IMR-90 (cell line): ENCODE data around the gene NPL. TPM values are rescaled to one million over a fixed set of nuclear protein-coding genes. Genes with fewer than 3 reads are reported as not detected.

Experiments
- ATAC-seq: fragments of 200-7000 bp; cut with Tn5 transposase; 2 replicates; pipeline ENCODE4 v1.9.1; 2020; ENCODE audit warnings: low read depth, mild to moderate bottlenecking, moderate library complexity
- BruUV-seq: library from RNA; stranded (reverse); fragments of 400-500 nt; replicated peaks from 2 replicates; lab custom pipeline; 2021; lab: Mats Ljungman, UMichigan
- CTCF ChIA-PET: fragments of 300-600 bp; formaldehyde crosslinking; extraction: SDS; loops from one replicate; lab custom pipeline; 2021; ENCODE audit warnings: antibody characterized with exemption; lab: Yijun Ruan, JAX
- POLR2A ChIA-PET: fragments of 300-600 bp; sonication (Branson Sonifier 250); formaldehyde crosslinking; loops from one replicate; lab custom pipeline; 2022; ENCODE audit warnings: antibody characterized with exemption; ENCODE audit not compliant: unreplicated experiment; lab: Charles Lee
- DNase-seq: peaks from one replicate; pipeline ENCODE4 v3.0.0; 2013
- H2AFZ ChIP-seq: replicated peaks from 2 replicates; pipeline ENCODE3; 2013; ENCODE audit warnings: low read length, mild to moderate bottlenecking; ENCODE audit not compliant: poor library complexity
- H2AK5ac ChIP-seq: 2 replicates; pipeline ENCODE4 v1.6.1; 2013; ENCODE audit warnings: low read depth, low read length, inconsistent platforms
- H2AK9ac ChIP-seq: replicated peaks from 2 replicates; pipeline ENCODE3; 2013; ENCODE audit warnings: mild to moderate bottlenecking, low read depth, low read length, moderate library complexity; ENCODE audit not compliant: poor library complexity
- H2BK120ac ChIP-seq: 2 replicates; pipeline ENCODE4 v1.6.1; 2013; ENCODE audit warnings: low read depth, low read length, inconsistent platforms
- H2BK15ac ChIP-seq: 3 replicates; pipeline ENCODE4 v1.6.1; 2013; ENCODE audit warnings: low read depth, low read length, inconsistent platforms
- H2BK20ac ChIP-seq: 2 replicates; pipeline ENCODE4 v1.6.1; 2013; ENCODE audit warnings: low read depth, mild to moderate bottlenecking, inconsistent platforms, low read length, moderate library complexity
- H2BK5ac ChIP-seq: 2 replicates; pipeline ENCODE4 v1.6.1; 2013; ENCODE audit warnings: mild to moderate bottlenecking, low read depth, low read length, inconsistent platforms; ENCODE audit not compliant: poor library complexity, severe bottlenecking
- H3K14ac ChIP-seq: replicated peaks from 2 replicates; pipeline ENCODE4 v1.6.1; 2013; ENCODE audit warnings: low read depth, low read length, inconsistent platforms
- H3K18ac ChIP-seq: 2 replicates; pipeline ENCODE4 v1.6.1; 2013; ENCODE audit warnings: low read depth, low read length, control low read depth
- H3K23ac ChIP-seq: 2 replicates; pipeline ENCODE4 v1.6.1; 2013; ENCODE audit warnings: low read depth, low read length, inconsistent platforms
- H3K27ac ChIP-seq: 2 replicates; pipeline ENCODE4 v1.5.1; 2013; ENCODE audit warnings: mild to moderate bottlenecking, control low read depth, low read length; ENCODE audit not compliant: insufficient read depth
- H3K27me3 ChIP-seq: 2 replicates; pipeline ENCODE4 v1.6.1; 2013; ENCODE audit warnings: low read length; ENCODE audit not compliant: control insufficient read depth, insufficient read depth
- H3K36me3 ChIP-seq: 2 replicates; pipeline ENCODE4 v1.6.1; 2013; ENCODE audit warnings: low read length, mixed read lengths; ENCODE audit not compliant: control insufficient read depth, insufficient read depth
- H3K4ac ChIP-seq: 2 replicates; pipeline ENCODE4 v1.6.1; 2013; ENCODE audit warnings: low read depth, low read length, inconsistent platforms
- H3K4me1 ChIP-seq: 2 replicates; pipeline ENCODE4 v1.6.1; 2013; ENCODE audit warnings: low read length, mixed read lengths; ENCODE audit not compliant: control insufficient read depth, insufficient read depth
- H3K4me2 ChIP-seq: 2 replicates; pipeline ENCODE4 v1.6.1; 2013; ENCODE audit warnings: low read depth, mild to moderate bottlenecking, control low read depth, low read length, moderate library complexity
- H3K4me3 ChIP-seq: 2 replicates; pipeline ENCODE4 v1.5.1; 2013; ENCODE audit warnings: low read depth, mild to moderate bottlenecking, control low read depth, low read length, moderate library complexity; ENCODE audit not compliant: insufficient read depth
- H3K56ac ChIP-seq: 2 replicates; pipeline ENCODE4 v1.6.1; 2013; ENCODE audit warnings: low read length, inconsistent platforms; ENCODE audit not compliant: insufficient read depth; ENCODE audit errors: extremely low read depth
- H3K79me1 ChIP-seq, 2 experiments: 2 replicates each; pipeline ENCODE4 v1.6.1; 2013; ENCODE audit warnings: low read length in 2 of 2, inconsistent platforms in 1 of 2, low read depth in 1 of 2
- H3K9ac ChIP-seq: 2 replicates; pipeline ENCODE4 v1.6.1; 2013; ENCODE audit warnings: low read depth, low read length, control low read depth
- H3K9me1 ChIP-seq: 2 replicates; pipeline ENCODE4 v1.6.1; 2013; ENCODE audit warnings: low read length, inconsistent platforms; ENCODE audit not compliant: insufficient read depth
- H3K9me3 ChIP-seq: 2 replicates; pipeline ENCODE4 v1.6.1; 2013; ENCODE audit warnings: low read length; ENCODE audit not compliant: control insufficient read depth, insufficient read depth
- H4K20me1 ChIP-seq: 2 replicates; pipeline ENCODE4 v1.6.1; 2013; ENCODE audit warnings: low read length, inconsistent platforms; ENCODE audit not compliant: insufficient read depth
- H4K5ac ChIP-seq: 2 replicates; pipeline ENCODE4 v1.6.1; 2013; ENCODE audit warnings: mild to moderate bottlenecking, low read depth, low read length, control low read depth
- H4K8ac ChIP-seq, 2 experiments: 2 replicates each; pipeline ENCODE4 v1.6.1; 2013; ENCODE audit warnings: low read depth in 2 of 2, low read length in 2 of 2, control low read depth in 1 of 2, inconsistent platforms in 1 of 2
- H4K91ac ChIP-seq: 2 replicates; pipeline ENCODE4 v1.6.1; 2013; ENCODE audit warnings: low read depth, low read length, inconsistent platforms; ENCODE audit not compliant: insufficient read depth
- BHLHE40 ChIP-seq: fragments of 150-350 bp; IDR thresholded peaks from 2 replicates; pipeline ENCODE4 v1.6.1; 2016; ENCODE audit warnings: mild to moderate bottlenecking, low read depth, low read length
- CEBPB ChIP-seq: IDR thresholded peaks from 2 replicates; pipeline ENCODE4 v1.6.1; 2012; ENCODE audit warnings: low read depth, low read length, improper control_type of control experiment
- CHD1 ChIP-seq: IDR thresholded peaks from 2 replicates; pipeline ENCODE4 v1.6.1; 2012; ENCODE audit warnings: low read depth, low read length, improper control_type of control experiment
- CTCF ChIP-seq: conservative IDR thresholded peaks from 2 replicates; pipeline ENCODE4 v1.5.1; 2012; ENCODE audit warnings: mild to moderate bottlenecking, low read depth, low read length, improper control_type of control experiment
- ELK1 ChIP-seq: fragments of 150-350 bp; IDR thresholded peaks from 2 replicates; pipeline ENCODE4 v1.6.1; 2016; ENCODE audit warnings: low read depth, mild to moderate bottlenecking, low read length, moderate library complexity, borderline replicate concordance
- FOS ChIP-seq: fragments of 150-350 bp; IDR thresholded peaks from 2 replicates; pipeline ENCODE4 v1.6.1; 2016; ENCODE audit warnings: low read depth, low read length
- MAFK ChIP-seq: IDR thresholded peaks from 2 replicates; pipeline ENCODE4 v1.6.1; 2012; ENCODE audit warnings: low read depth, low read length, improper control_type of control experiment
- MAZ ChIP-seq: IDR thresholded peaks from 2 replicates; pipeline ENCODE4 v1.6.1; 2012; ENCODE audit warnings: low read depth, mild to moderate bottlenecking, low read length, improper control_type of control experiment, moderate library complexity, borderline replicate concordance
- MXI1 ChIP-seq: IDR thresholded peaks from 2 replicates; pipeline ENCODE4 v1.6.1; 2012; ENCODE audit warnings: low read depth, mild to moderate bottlenecking, low read length, moderate library complexity, borderline replicate concordance
- NFE2L2 ChIP-seq: fragments of 150-350 bp; IDR thresholded peaks from 2 replicates; pipeline ENCODE4 v1.6.1; 2016; ENCODE audit warnings: low read depth, mild to moderate bottlenecking, low read length
- POLR2A ChIP-seq: IDR thresholded peaks from 2 replicates; pipeline ENCODE4 v1.6.1; 2012; ENCODE audit warnings: mild to moderate bottlenecking, low read depth, low read length
- RAD21 ChIP-seq: IDR thresholded peaks from 2 replicates; pipeline ENCODE4 v1.6.1; 2012; ENCODE audit warnings: low read length, improper control_type of control experiment
- RCOR1 ChIP-seq: IDR thresholded peaks from 2 replicates; pipeline ENCODE4 v1.6.1; 2012; ENCODE audit warnings: mild to moderate bottlenecking, low read length, improper control_type of control experiment; ENCODE audit not compliant: insufficient replicate concordance
- RFX5 ChIP-seq: IDR thresholded peaks from 2 replicates; pipeline ENCODE4 v1.8.0; 2012; ENCODE audit warnings: low read depth, mild to moderate bottlenecking, low read length, moderate library complexity
- SMC3 ChIP-seq: fragments of 150-350 bp; IDR thresholded peaks from 2 replicates; pipeline ENCODE4 v1.6.1; 2016; ENCODE audit warnings: low read depth, mild to moderate bottlenecking, antibody characterized with exemption, low read length, moderate library complexity
- USF2 ChIP-seq: fragments of 150-350 bp; IDR thresholded peaks from 2 replicates; pipeline ENCODE4 v1.6.1; 2017; ENCODE audit warnings: mild to moderate bottlenecking, antibody characterized with exemption, low read length, low read depth
- WGBS, 2 experiments: methylation state at CpG; one replicate each; pipeline versions ENCODE4 v1.1.5 to v1.1.7; 2013; ENCODE audit warnings: missing lambda C conversion rate in 2 of 2; ENCODE audit not compliant: insufficient read length in 1 of 2; ENCODE audit errors: extremely low coverage in 2 of 2; 5-methylcytosine and 5-hydroxymethylcytosine counted together
- dilution Hi-C: fragments of 300-500 bp; cut with HindIII; formaldehyde crosslinking; loops from one replicate; pipeline ENCODE4 v1.14.3; 2018; ENCODE audit warnings: low sequenced_read_pairs; ENCODE audit not compliant: unreplicated experiment
- in situ Hi-C: fragments of 300-500 bp; cut with MboI; formaldehyde crosslinking; loops from 3 replicates; pipeline ENCODE4 v1.14.3; 2019; ENCODE audit warnings: low sequenced_read_pairs, inconsistent platforms, mixed read lengths
- intact Hi-C: fragments of 100-400 bp; cut with micrococcal nuclease; formaldehyde crosslinking; loops from 2 replicates; pipeline ENCODE4 v1.10.0; 2022
- polyA plus RNA-seq, 3 experiments: library from polyadenylated mRNA; depleted of rRNA; stranded (reverse); fragments of >200 nt; gene quantifications; 2 replicates each; pipeline ENCODE4 v1.2.3, GENCODE V29; 2012; ENCODE audit warnings: low replicate concordance in 1 of 3
- total RNA-seq: library from RNA; depleted of rRNA; stranded (reverse); fragments of >200 nt; gene quantifications from 2 replicates; pipeline ENCODE4 v1.2.3, GENCODE V29; 2012

Gene NPL
- total and polyA plus RNA-seq, 2 of the 4 experiments (the other 2 are of a cell fraction), result 0.36 to 0.68 TPM

- Histone ChIP-seq H3K9me3 (no peaks in the 10 kb centered on the region), H2AK9ac (no peak overlapping the region), H3K56ac (no peak overlapping the region), H3K23ac (no peak overlapping the region), H3K27me3 (peaks cover 2% of the 10 kb centered on the region), H3K4me1 (no peaks in the 10 kb centered on the region), H4K5ac (no peak overlapping the region), H2BK15ac (no peak overlapping the region), H3K9me1 (no peaks in the 10 kb centered on the region), H2BK20ac (no peak overlapping the region), H3K4ac (no peak overlapping the region), H3K4me3 (no peak overlapping the region), H2BK120ac (no peak overlapping the region), H3K18ac (no peak overlapping the region), H2AK5ac (no peak overlapping the region), H3K79me1 (no peaks in the 10 kb centered on the region), H2BK5ac (no peak overlapping the region), H3K4me2 (no peak overlapping the region), H4K8ac (no peak overlapping the region), H4K20me1 (no peaks in the 10 kb centered on the region), H3K27ac (no peak overlapping the region), H3K9ac (no peak overlapping the region), H4K91ac (no peak overlapping the region), H2AFZ (no peak overlapping the region), H3K36me3 (no peaks in the 10 kb centered on the region), H3K14ac (no peak overlapping the region)
- in situ Hi-C loops (no loop called here), dilution Hi-C loops (no loop called here), intact Hi-C loops (no loop called here)
- no TSS peak for BruUV-seq
- ATAC-seq (no peak), DNase-seq (no peak)
- TF ChIP-seq MAZ (no peak), RAD21 (no peak), USF2 (no peak), NFE2L2 (no peak), CTCF (no peak), SMC3 (no peak), MAFK (no peak), BHLHE40 (no peak), RCOR1 (no peak), CHD1 (no peak), ELK1 (no peak), RFX5 (no peak), FOS (no peak), POLR2A (no peak), MXI1 (no peak), CEBPB (no peak)
- ChIA-PET POLR2A (no interaction called here), CTCF (no interaction called here)
- WGBS, 2 experiments, result no CpG with 5 or more reads among the region's 2 CpGs
Observed at GRCh38 chr1:182768963-182769362, 20.6 kb upstream of the NPL start.
